GM21390 (cell line): ENCODE measurements around the gene AKT1.
"Not testable (repeated sequence)": the region's sequence is repeated elsewhere in the genome, so short reads cannot be mapped to it uniquely, and the experiment has no call there.

Experiments used
- ATAC-seq: cut with Tn5 transposase; IDR thresholded peaks from one replicate; pipeline ENCODE4 v1.9.1; 2021; ENCODE audit not compliant: unreplicated experiment

Gene AKT1

GRCh38 chr14:104741108-104741802 is 54.3 kb downstream of the AKT1 start:
- no peak for ATAC-seq

GRCh38 chr14:104739546-104740516 is 55.7 kb downstream of the AKT1 start:
- no peak for ATAC-seq

- no peak for ATAC-seq
Observed at GRCh38 chr14:104739026-104739425, 56.5 kb downstream of the AKT1 start.

- ATAC-seq, result no peak
Observed at GRCh38 chr14:104738375-104739019, 57.1 kb downstream of the AKT1 start.

- ATAC-seq, result no peak
Observed at GRCh38 chr14:104735830-104736642, 59.5 kb downstream of the AKT1 start.

- ATAC-seq, result no peak
Observed at GRCh38 chr14:104734991-104735779, 60.4 kb downstream of the AKT1 start.

- ATAC-seq, result no peak
Observed at GRCh38 chr14:104734601-104734990, 61.0 kb downstream of the AKT1 start.

GRCh38 chr14:104734051-104734587 is 61.4 kb downstream of the AKT1 start:
- ATAC-seq, result no peak

- ATAC-seq, result no peak
Observed at GRCh38 chr14:104732931-104733681, 62.4 kb downstream of the AKT1 start.

- ATAC-seq, result no peak
Observed at GRCh38 chr14:104732355-104732804, 63.2 kb downstream of the AKT1 start.

GRCh38 chr14:104731320-104732294 is 63.9 kb downstream of the AKT1 start:
- ATAC-seq, result no peak

- no peak for ATAC-seq
Observed at GRCh38 chr14:104730487-104730886, 65.1 kb downstream of the AKT1 start.

- ATAC-seq, result no peak
Observed at GRCh38 chr14:104729835-104730181, 65.7 kb downstream of the AKT1 start.

GRCh38 chr14:104729176-104729834 is 66.2 kb downstream of the AKT1 start:
- ATAC-seq, result not testable (repeated sequence)

- no peak for ATAC-seq
Observed at GRCh38 chr14:104728631-104729030, 66.9 kb downstream of the AKT1 start.

GRCh38 chr14:104726600-104727451 is 68.7 kb downstream of the AKT1 start:
- ATAC-seq, result no peak
